CD14-positive monocyte (primary cell): ENCODE data around the gene NKX1-1. TPM values are rescaled to one million over a fixed set of nuclear protein-coding genes. Genes with fewer than 3 reads are reported as not detected.

Experiments
- DNase-seq, 3 donors: peaks; one replicate each; pipeline ENCODE4 v3.0.0-alpha.2; 2011 to 2022
- H2AFZ ChIP-seq: 2 replicates; pipeline ENCODE4 v1.6.0; 2012; ENCODE audit warnings: mild to moderate bottlenecking, low read depth, low read length, inconsistent platforms; ENCODE audit not compliant: insufficient read depth, poor library complexity, severe bottlenecking
- H3K27ac ChIP-seq, 2 donors: 1 replicate in 1 of 2; 2 replicates in 1 of 2; pipeline ENCODE4 v1.5.1; 2012 to 2013; ENCODE audit warnings: low read length in 2 of 2, control low read depth in 1 of 2, inconsistent platforms in 1 of 2, low read depth in 1 of 2, mild to moderate bottlenecking in 1 of 2
- H3K27me3 ChIP-seq, 2 donors: one replicate each; pipeline versions ENCODE4 v1.6.0 to v1.6.1; 2011 to 2013; ENCODE audit warnings: low read length in 2 of 2; ENCODE audit not compliant: control insufficient read depth in 2 of 2, insufficient read depth in 2 of 2
- H3K36me3 ChIP-seq, 2 donors: replicated peaks in 1 of 2; 1 replicate in 1 of 2; 2 replicates in 1 of 2; pipeline versions ENCODE4 v1.5.1 to v1.6.1; 2012 to 2013; ENCODE audit warnings: low read length in 2 of 2, control low read depth in 1 of 2, inconsistent platforms in 1 of 2, mild to moderate bottlenecking in 1 of 2; ENCODE audit not compliant: insufficient read depth in 2 of 2, control insufficient read depth in 1 of 2
- H3K4me1 ChIP-seq, 2 donors: 1 replicate in 1 of 2; 2 replicates in 1 of 2; pipeline versions ENCODE4 v1.5.1 to v1.6.1; 2012 to 2013; ENCODE audit warnings: low read length in 2 of 2, control low read depth in 1 of 2, inconsistent platforms in 1 of 2, mild to moderate bottlenecking in 1 of 2, moderate library complexity in 1 of 2; ENCODE audit not compliant: insufficient read depth in 2 of 2, control insufficient read depth in 1 of 2
- H3K4me2 ChIP-seq: replicated peaks from 2 replicates; pipeline ENCODE3; 2012; ENCODE audit warnings: low read length, moderate library complexity, mild to moderate bottlenecking; ENCODE audit not compliant: poor library complexity, severe bottlenecking; ENCODE audit errors: extremely low read depth
- H3K4me3 ChIP-seq, 3 experiments: fragments of 200-600 bp in 1 of 3; sonication (generic) in 1 of 3; replicated peaks in 1 of 3; 1 replicate in 2 of 3; 2 replicates in 1 of 3; pipeline ENCODE4 v1.5.1; 2011 to 2013; ENCODE audit warnings: low read length in 3 of 3, mild to moderate bottlenecking in 3 of 3, control low read depth in 2 of 3, low read depth in 2 of 3, inconsistent platforms in 1 of 3, moderate library complexity in 1 of 3
- H3K79me2 ChIP-seq: 2 replicates; pipeline ENCODE4 v1.6.0; 2012; ENCODE audit warnings: mild to moderate bottlenecking, control low read depth, inconsistent platforms, low read length, moderate library complexity; ENCODE audit not compliant: insufficient read depth
- H3K9ac ChIP-seq: 2 replicates; pipeline ENCODE4 v1.6.0; 2017; ENCODE audit warnings: low read length, mild to moderate bottlenecking; ENCODE audit not compliant: insufficient read depth, poor library complexity, severe bottlenecking
- H3K9me3 ChIP-seq, 2 donors: replicated peaks in 1 of 2; 1 replicate in 1 of 2; 2 replicates in 1 of 2; pipeline versions ENCODE4 v1.5.1 to v1.6.1; 2012 to 2013; ENCODE audit warnings: low read length in 2 of 2, control low read depth in 1 of 2; ENCODE audit not compliant: control insufficient read depth in 1 of 2, insufficient read depth in 1 of 2
- H4K20me1 ChIP-seq: 2 replicates; pipeline ENCODE4 v1.6.0; 2012; ENCODE audit warnings: mild to moderate bottlenecking, low read length, control low read depth, moderate library complexity; ENCODE audit not compliant: insufficient read depth
- H3K27ac Mint-ChIP-seq, 7 donors: one replicate each; pipeline ENCODE4 v1.8.0; 2020; ENCODE audit warnings: mild to moderate bottlenecking in 7 of 7, mixed read lengths in 7 of 7, moderate library complexity in 6 of 7, inconsistent platforms in 2 of 7
- H3K27me3 Mint-ChIP-seq, 3 donors: one replicate each; pipeline ENCODE4 v1.8.0; 2021 to 2022; ENCODE audit warnings: low read depth in 3 of 3, mild to moderate bottlenecking in 3 of 3, mixed read lengths in 3 of 3, moderate library complexity in 3 of 3, inconsistent platforms in 1 of 3
- H3K36me3 Mint-ChIP-seq, 2 donors: one replicate each; pipeline ENCODE4 v1.8.0; 2020; ENCODE audit warnings: mixed read lengths in 2 of 2, inconsistent platforms in 1 of 2, mild to moderate bottlenecking in 1 of 2
- H3K4me1 Mint-ChIP-seq: one replicate; pipeline ENCODE4 v1.8.0; 2020; ENCODE audit warnings: mild to moderate bottlenecking, mixed read lengths
- H3K4me3 Mint-ChIP-seq, 2 donors: one replicate each; pipeline ENCODE4 v1.8.0; 2020; ENCODE audit warnings: mild to moderate bottlenecking in 2 of 2, mixed read lengths in 2 of 2, moderate library complexity in 1 of 2
- H3K9me3 Mint-ChIP-seq, 7 donors: one replicate each; pipeline ENCODE4 v1.8.0; 2020 to 2022; ENCODE audit warnings: mixed read lengths in 7 of 7, mild to moderate bottlenecking in 6 of 7, moderate library complexity in 6 of 7, inconsistent platforms in 2 of 7
- WGBS: methylation state at CpG from one replicate; pipeline ENCODE4 v1.1.5; 2013; ENCODE audit warnings: missing lambda C conversion rate; ENCODE audit not compliant: insufficient coverage; 5-methylcytosine and 5-hydroxymethylcytosine counted together
- intact Hi-C, 2 donors: fragments of 100-400 bp; cut with micrococcal nuclease; formaldehyde crosslinking; loops; one replicate each; pipeline versions ENCODE4 v1.15.0 to v1.15.1; 2023
- polyA plus RNA-seq, 3 donors: library from polyadenylated mRNA; depleted of rRNA in 1 of 3; unstranded in 2 of 3; stranded (reverse) in 1 of 3; fragments of 300-500 nt in 2 of 3; fragments of >200 nt in 1 of 3; fragmentation: Illumina TruSeq in 2 of 3; gene quantifications; 1 replicate in 2 of 3; 2 replicates in 1 of 3; pipeline ENCODE4 v1.2.3, GENCODE V29; 2012 to 2021
- TF ChIP-seq, protein P1 (sequence below): fragments of 200-600 bp; IDR thresholded peaks from one replicate; pipeline ENCODE4 v1.8.0; 2022; ENCODE audit warnings: antibody characterized with exemption, mild to moderate bottlenecking

Gene NKX1-1
- polyA plus RNA-seq, 3 donors: not detected

DNA sequence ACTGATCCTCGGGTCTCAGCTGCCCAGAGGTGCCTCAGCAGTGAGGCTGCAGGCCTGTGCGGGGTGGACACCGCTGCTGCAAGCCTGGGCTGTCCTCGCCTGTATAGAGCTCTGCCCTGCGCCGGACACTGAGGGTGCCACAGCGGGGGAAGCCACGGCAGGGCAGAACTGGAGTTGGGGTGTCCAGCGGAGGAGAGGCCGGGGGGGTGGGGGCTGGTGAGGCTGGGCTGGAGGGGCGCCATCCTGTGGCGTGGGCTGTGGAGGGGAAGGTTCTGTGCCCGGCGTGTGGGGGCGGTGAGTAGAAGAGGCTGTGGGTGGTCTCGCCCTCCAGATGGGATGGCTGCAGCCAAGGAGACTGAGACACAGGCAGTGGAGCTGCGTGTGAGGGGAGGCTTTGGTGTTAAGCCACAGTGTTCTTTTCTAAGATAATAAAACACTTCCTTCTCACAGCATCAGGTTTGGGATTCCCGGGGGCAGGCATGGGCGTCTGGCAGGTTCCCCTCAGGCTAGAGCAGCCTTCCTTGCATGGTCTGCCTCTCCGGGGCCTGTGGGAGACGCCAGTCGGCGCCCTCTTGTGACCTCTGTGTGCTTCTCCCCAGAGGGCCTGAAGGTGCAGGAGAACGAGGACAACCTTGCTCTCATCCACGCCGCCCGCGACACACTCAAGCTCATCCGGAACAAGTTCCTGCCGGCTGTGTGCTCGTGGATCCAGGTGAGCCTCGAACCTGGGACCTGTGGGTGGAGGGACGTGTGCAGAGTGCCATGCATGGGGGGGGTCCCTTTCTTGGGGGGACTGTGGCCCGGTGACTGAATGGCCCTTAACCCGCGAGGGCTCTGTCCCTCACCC is 51.9 kb downstream of the NKX1-1 start:
- H3K27me3 Mint-ChIP-seq: peaks cover 0 to 1% (median 0%) of the 10 kb centered on the region in 3 donors
- DNase-seq: no peak
- H3K36me3 Mint-ChIP-seq: peaks cover 42 to 82% of the 10 kb centered on the region in 2 donors
- H3K36me3 ChIP-seq: peaks cover 66 to 76% of the 10 kb centered on the region in 2 donors
- H3K4me3 ChIP-seq: no peak overlapping the region
- no peak overlapping the region for H3K27ac Mint-ChIP-seq
- peaks cover 9% of the 10 kb centered on the region for H3K79me2 ChIP-seq
- H3K9me3 Mint-ChIP-seq: no peaks in the 10 kb centered on the region
- H3K4me2 ChIP-seq: no peak overlapping the region
- WGBS: 95% methylated on average over 30 of the region's 36 CpGs
- no peak overlapping the region for H3K27ac ChIP-seq
- TF ChIP-seq, protein P1, sequence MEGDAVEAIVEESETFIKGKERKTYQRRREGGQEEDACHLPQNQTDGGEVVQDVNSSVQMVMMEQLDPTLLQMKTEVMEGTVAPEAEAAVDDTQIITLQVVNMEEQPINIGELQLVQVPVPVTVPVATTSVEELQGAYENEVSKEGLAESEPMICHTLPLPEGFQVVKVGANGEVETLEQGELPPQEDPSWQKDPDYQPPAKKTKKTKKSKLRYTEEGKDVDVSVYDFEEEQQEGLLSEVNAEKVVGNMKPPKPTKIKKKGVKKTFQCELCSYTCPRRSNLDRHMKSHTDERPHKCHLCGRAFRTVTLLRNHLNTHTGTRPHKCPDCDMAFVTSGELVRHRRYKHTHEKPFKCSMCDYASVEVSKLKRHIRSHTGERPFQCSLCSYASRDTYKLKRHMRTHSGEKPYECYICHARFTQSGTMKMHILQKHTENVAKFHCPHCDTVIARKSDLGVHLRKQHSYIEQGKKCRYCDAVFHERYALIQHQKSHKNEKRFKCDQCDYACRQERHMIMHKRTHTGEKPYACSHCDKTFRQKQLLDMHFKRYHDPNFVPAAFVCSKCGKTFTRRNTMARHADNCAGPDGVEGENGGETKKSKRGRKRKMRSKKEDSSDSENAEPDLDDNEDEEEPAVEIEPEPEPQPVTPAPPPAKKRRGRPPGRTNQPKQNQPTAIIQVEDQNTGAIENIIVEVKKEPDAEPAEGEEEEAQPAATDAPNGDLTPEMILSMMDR: no peak
- intact Hi-C loops: no loop called here
- H3K27me3 ChIP-seq: no peaks in the 10 kb centered on the region
- H3K4me3 Mint-ChIP-seq: no peak overlapping the region
- H4K20me1 ChIP-seq: no peaks in the 10 kb centered on the region
- H3K9me3 ChIP-seq: no peaks in the 10 kb centered on the region
- H3K4me1 ChIP-seq: no peaks in the 10 kb centered on the region
- peaks cover 4% of the 10 kb centered on the region for H3K4me1 Mint-ChIP-seq
- no peak overlapping the region for H3K9ac ChIP-seq
- no peak overlapping the region for H2AFZ ChIP-seq

DNA sequence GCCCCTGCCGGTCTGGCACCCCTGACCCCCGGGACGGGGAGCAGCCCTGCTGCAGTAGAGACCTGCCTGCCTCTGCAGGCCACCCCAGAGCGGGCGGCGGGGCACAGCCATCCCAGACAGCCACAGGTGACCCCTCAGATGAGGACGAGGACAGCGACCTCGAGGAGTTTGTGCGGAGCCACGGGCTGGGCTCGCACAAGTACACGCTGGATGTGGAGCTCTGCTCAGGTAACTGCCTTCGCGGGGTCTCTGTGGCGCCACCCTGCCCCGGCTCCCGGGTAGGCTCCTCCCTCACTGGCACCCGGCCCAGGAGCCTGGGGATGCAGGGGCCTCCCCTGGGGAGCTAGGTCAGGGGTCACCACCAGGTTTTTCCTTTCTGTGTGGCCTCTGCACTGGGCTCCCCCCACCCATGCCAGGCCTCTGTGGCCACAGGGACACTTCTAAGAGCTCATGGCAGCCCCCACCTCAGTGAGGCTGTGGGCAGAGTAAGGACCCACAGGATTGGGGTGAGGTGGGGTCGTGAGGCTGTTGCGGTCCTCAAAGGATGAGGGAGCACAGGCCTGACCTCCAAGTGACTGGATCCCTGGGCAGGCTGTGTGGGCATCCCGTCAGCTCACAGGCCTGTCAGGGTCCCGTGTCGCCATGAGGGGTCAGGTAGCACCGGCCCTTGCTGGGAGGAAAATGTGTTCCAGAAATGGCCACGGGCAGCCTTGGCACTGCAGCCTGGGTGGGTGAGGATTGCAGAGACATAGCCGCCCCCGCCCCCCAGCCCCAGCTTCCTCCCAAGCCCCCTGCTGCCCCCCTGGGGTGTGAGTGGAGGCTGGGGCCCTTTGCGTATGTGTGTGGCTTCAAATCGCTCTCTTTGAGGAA is 52.8 kb downstream of the NKX1-1 start:
- peaks cover 61 to 71% of the 10 kb centered on the region in 2 donors for H3K36me3 ChIP-seq
- Mint-ChIP-seq H3K27ac (no peak overlapping the region), H3K4me1 (peaks cover 11% of the 10 kb centered on the region), H3K4me3 (no peak overlapping the region), H3K36me3 (peaks cover 41 to 82% of the 10 kb centered on the region in 2 donors), H3K27me3 (peaks cover 0 to 2% (median 0%) of the 10 kb centered on the region in 3 donors), H3K9me3 (no peaks in the 10 kb centered on the region)
- peaks cover 4 to 5% of the 10 kb centered on the region in 2 donors for H3K4me1 ChIP-seq
- no peaks in the 10 kb centered on the region for H4K20me1 ChIP-seq
- TF ChIP-seq, protein P1: no peak
- no peaks in the 10 kb centered on the region for H3K9me3 ChIP-seq
- no peak for DNase-seq
- no peaks in the 10 kb centered on the region for H3K27me3 ChIP-seq
- no peak overlapping the region for H3K9ac ChIP-seq
- no peak overlapping the region for H2AFZ ChIP-seq
- peaks cover 19% of the 10 kb centered on the region for H3K79me2 ChIP-seq
- 95% methylated on average over 23 of the region's 30 CpGs for WGBS
- H3K4me2 ChIP-seq: no peak overlapping the region
- H3K4me3 ChIP-seq: no peak overlapping the region
- intact Hi-C loops: no loop called here
- no peak overlapping the region for H3K27ac ChIP-seq
